ENCODE measurements around the gene DNLZ.
"Not testable (repeated sequence)": the region's sequence is repeated elsewhere in the genome, so short reads cannot be mapped to it uniquely, and the experiment has no call there.

The DNLZ gene

DNA sequence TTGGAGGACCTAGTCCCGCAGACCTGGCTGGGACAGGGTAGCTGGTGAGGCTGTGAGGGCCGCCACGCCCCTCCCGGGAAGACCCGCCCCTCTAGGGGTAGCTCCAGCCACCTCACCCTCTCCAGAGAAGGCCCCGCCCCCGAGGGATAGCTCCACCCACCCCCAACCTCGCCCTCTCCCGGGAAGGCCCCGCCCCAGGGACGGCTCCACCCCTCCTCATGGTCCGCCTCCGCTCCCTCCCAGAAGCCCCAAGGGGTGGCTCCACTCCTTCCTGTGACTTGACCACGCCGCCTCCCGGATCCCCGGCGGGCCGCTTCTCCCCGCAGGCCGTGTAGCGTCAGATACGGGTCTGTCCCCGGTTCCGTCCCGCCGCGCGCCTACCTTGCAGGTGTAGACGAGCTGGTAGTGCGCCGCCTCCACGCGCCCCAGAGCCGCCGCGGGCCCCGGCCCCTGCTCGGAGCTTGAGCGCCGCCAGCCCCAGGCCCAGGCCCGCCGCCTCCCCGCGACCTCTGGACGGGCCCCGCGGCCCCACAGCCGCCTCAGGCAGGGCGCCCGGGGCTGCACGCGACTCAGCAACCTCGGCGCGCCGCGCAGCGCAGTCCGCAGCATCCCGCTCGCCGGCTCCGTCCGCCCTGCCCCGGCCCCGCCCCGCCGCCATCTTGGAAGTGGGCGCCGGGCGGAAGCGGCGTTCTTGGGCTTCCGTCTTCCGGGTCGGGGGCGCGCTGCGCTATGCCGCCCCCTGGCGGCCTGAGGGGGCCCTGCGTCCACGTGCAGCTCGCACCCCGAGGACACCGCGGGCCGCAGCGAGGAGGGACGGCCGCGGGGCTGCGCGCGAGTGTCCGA lies at the start of gene DNLZ:
Gene DNLZ (minus strand): TSS at position 639 of the 843 bp plus-strand sequence. CDS start 30 bp downstream, at position 609.
- H3K4me3 ChIP-seq (ENCODE audit: low read depth, low read length), result peak within 1 kb of the TSS; percentile 84
- TF ChIP-seq, protein P1, sequence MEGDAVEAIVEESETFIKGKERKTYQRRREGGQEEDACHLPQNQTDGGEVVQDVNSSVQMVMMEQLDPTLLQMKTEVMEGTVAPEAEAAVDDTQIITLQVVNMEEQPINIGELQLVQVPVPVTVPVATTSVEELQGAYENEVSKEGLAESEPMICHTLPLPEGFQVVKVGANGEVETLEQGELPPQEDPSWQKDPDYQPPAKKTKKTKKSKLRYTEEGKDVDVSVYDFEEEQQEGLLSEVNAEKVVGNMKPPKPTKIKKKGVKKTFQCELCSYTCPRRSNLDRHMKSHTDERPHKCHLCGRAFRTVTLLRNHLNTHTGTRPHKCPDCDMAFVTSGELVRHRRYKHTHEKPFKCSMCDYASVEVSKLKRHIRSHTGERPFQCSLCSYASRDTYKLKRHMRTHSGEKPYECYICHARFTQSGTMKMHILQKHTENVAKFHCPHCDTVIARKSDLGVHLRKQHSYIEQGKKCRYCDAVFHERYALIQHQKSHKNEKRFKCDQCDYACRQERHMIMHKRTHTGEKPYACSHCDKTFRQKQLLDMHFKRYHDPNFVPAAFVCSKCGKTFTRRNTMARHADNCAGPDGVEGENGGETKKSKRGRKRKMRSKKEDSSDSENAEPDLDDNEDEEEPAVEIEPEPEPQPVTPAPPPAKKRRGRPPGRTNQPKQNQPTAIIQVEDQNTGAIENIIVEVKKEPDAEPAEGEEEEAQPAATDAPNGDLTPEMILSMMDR (IDR thresholded peaks at IDR 0.05; ENCODE audit: low read depth, low read length, missing control alignments), result peak; percentile 90
- peak; percentile 75 for DNase-seq (ENCODE audit: low read depth)

DNA sequence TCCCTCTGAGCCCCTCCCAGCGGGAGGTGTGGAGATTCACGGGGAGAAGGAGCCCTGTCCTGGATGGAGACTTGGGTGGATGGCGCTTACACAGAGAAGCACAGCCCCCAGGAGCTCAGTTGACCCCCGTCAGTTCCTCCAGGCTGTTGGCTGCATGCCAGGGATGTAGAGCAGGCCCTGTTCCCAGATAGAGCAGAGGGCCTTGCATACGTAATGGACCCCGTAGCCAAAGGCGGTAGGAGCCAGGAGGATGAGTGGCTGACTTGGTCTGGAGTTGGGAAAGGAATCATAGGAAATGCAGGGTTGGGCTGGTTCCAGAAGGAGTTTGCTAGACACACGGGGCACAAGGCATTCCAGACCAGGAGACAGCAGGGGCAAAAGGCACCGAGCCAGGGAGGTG lies 49.4 kb upstream of the DNLZ start:
- TF ChIP-seq, protein P1 (IDR thresholded peaks at IDR 0.05; ENCODE audit: low read depth, low read length, missing control alignments), result no peak
- DNase-seq (ENCODE audit: low read depth), result no peak
- H3K4me3 ChIP-seq (ENCODE audit: low read depth, low read length), result no peak overlapping the region

DNA sequence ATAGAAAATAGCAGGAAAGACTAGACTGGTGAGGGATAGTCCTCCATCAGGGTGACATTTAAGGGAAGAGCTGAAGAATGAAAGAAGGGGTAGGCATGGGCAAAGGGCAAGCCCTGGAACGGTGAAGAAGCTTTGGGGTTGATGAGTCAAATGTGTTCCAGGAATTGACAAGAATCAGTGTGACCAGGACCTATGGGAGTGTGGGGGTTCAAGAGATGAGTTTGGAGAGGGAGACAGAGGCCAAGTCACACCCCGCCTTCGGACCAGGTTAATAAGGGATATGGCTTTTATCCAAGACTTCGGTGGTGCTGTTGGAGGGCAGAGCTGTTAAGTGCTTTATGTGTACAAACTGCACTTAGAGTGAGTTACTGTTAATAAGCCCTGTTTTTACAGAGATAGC lies 47.8 kb upstream of the DNLZ start:
- TF ChIP-seq, protein P1 (IDR thresholded peaks at IDR 0.05; ENCODE audit: low read depth, low read length, missing control alignments), result no peak
- DNase-seq (ENCODE audit: low read depth), result no peak
- H3K4me3 ChIP-seq (ENCODE audit: low read depth, low read length), result peak overlapping the region; percentile 100

DNA sequence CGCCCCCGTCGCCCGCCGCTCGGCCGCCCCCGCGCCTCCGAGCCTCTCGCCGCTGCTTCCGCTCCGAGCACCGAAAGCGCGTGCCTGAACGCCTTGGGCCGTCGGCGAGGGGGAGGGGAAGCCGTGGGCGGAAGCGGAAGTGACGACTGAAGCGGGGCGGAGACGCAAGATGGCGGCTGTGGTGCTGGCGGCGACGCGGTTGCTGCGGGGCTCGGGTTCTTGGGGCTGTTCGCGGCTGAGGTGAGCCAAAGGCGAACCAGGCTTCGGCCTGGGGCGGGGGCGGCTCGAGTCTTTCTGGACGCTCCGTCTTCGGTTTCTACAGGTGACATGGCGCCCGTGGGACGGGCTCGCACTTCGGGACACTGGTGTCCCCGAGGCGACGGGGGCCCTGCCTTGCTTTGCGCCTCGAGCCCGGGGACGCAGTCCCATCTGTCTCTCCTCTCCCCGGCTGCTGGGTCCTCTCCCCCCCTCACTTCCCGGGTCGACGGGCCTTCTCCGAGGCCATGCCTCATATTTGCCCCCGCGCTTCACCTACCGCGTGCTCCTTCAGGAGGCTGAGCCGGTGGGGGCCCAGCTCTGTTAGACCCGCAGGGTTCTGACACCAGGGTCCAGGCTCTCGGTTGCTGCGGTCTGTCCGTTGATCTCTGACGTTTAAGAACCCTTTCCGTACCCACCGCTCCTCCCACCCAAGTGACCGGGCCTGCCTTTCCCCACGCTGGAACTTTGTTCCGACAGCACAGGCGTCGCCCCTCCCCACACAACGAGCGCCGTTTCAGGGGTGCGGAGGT lies 47.1 kb upstream of the DNLZ start, which contains the start of the genes ENTR1 and PMPCA:
Gene ENTR1 (minus strand): TSS at position 115 of the 788 bp plus-strand sequence. CDS start 217 bp downstream, outside the sequence.
Gene PMPCA (plus strand): TSS at position 159 of the 788 bp plus-strand sequence. CDS start 11 bp downstream, at position 170.
- peak within 1 kb of the TSS; percentile 100 for H3K4me3 ChIP-seq (ENCODE audit: low read depth, low read length)
- DNase-seq (ENCODE audit: low read depth), result no peak
- TF ChIP-seq, protein P1 (IDR thresholded peaks at IDR 0.05; ENCODE audit: low read depth, low read length, missing control alignments), result no peak

DNA sequence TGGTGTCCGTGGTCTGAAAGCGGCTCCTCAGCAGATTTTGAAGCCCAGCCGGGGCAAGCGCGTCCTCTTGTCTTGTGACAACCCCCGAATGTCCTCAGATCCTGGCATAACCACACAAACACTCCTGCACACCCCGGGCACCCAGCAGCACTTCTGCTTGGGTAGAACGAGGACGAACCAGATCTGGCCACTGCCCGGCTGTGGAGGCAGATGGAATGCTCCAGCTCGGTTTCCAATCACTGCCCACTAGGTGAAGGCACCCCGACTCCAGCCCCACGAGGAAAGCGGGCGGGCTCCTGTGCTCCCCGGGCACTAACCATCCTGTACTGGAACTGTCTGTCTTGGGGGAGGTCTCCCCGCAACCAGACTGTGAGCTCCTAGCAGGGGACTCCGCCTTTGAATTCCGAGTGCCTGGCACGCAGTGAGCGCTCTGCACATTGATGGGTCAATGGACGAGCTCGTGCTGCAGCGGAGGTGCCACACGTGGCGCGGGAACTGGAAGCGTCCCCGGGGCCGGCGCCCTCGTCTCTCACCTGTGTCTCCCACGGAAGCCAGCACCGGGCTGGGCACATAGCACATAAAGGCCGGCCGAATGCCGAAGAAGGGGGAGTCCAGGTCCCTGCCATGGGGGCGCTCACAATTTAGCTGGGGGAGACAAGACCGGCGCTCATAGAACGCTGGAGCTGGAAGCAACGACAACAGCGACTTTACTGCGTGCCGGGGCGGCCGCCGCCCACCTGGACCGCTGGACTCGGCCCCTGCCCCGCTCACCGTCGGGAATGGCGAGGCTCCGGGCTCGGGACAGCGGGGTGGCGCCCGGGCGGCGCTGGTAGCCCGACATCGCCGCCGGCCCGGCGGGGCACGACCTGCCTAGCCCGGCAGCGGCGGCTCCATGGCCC lies 46.3 kb upstream of the DNLZ start:
- no peak for DNase-seq (ENCODE audit: low read depth)
- TF ChIP-seq, protein P1 (IDR thresholded peaks at IDR 0.05; ENCODE audit: low read depth, low read length, missing control alignments), result no peak
- peak overlapping the region; percentile 100 for H3K4me3 ChIP-seq (ENCODE audit: low read depth, low read length)

DNA sequence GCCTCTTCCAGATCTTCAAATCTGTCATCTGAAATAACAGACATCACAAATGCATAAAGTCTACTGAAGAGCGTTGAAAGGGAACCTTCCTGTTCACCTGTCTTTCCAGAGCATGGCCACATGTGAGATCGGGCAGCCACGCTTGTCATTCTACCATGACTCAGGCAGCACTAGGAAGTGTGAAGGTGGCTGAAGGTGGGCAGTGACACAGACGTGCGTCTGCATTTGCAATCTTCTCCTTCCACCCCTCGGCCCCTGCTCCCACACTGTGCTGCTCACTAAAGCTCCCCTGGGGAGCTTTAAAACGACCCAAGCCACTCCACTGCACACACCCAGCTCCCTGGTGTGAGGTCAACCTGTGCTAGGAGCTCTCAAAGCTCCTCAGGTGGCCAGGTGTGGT lies 44.4 kb upstream of the DNLZ start:
- no peak for DNase-seq (ENCODE audit: low read depth)
- no peak overlapping the region for H3K4me3 ChIP-seq (ENCODE audit: low read depth, low read length)
- TF ChIP-seq, protein P1 (IDR thresholded peaks at IDR 0.05; ENCODE audit: low read depth, low read length, missing control alignments), result no peak

DNA sequence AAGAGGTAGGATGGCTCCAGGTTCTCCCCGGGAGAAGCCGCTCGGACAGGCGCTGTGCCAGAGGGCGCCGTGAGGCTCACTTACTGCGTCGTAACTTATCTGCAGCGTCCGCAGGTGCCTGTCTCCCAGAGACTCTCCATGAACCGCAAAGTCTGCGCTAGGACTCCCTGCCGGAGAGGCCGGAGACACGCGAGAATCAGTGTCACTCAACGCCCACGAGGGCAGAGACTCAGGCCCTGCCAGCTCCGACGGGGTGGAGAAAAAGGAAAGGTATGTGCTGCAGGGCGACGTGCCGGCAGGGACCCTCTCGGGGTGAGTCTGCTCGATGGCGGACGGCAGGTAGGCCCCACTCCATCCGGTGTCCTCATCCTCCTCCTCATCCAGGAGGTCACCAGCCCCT lies 43.5 kb upstream of the DNLZ start:
- not testable (repeated sequence) for DNase-seq (ENCODE audit: low read depth); H3K4me3 ChIP-seq (ENCODE audit: low read depth, low read length)

DNA sequence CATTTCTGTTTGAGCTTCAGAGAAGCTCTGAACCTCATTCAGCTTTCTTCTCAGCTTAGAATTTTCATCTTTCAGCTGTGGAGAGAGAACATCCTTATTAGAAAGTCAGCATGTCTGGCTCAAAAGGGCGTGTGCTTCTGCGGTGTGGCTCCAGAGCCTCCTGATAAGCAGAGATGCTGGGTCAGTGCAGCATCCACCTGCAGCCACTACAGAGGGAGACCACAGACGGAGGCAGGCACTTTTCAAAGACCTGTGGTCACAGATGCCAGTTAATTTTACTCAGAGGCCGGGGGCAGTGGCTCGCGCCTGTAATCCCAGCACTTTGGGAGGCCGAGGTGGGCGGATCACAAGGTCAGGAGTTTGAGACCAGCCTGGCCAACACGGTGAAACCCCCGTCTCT lies 42.4 kb upstream of the DNLZ start:
- H3K4me3 ChIP-seq (ENCODE audit: low read depth, low read length); DNase-seq (ENCODE audit: low read depth): not testable (repeated sequence)

Measured in GM12864 (cell line).